Ramos (cell line): ENCODE data around the gene FAM72D.
"Not testable (repeated sequence)": the region's sequence is repeated elsewhere in the genome, so short reads cannot be mapped to it uniquely, and the experiment has no call there.

Source experiments
- in situ Hi-C: fragments of 300-500 bp; cut with MboI; formaldehyde crosslinking; loops from one replicate; pipeline ENCODE4 v1.14.3; 2022; ENCODE audit warnings: low sequenced_read_pairs; ENCODE audit not compliant: unreplicated experiment

The FAM72D gene

DNA sequence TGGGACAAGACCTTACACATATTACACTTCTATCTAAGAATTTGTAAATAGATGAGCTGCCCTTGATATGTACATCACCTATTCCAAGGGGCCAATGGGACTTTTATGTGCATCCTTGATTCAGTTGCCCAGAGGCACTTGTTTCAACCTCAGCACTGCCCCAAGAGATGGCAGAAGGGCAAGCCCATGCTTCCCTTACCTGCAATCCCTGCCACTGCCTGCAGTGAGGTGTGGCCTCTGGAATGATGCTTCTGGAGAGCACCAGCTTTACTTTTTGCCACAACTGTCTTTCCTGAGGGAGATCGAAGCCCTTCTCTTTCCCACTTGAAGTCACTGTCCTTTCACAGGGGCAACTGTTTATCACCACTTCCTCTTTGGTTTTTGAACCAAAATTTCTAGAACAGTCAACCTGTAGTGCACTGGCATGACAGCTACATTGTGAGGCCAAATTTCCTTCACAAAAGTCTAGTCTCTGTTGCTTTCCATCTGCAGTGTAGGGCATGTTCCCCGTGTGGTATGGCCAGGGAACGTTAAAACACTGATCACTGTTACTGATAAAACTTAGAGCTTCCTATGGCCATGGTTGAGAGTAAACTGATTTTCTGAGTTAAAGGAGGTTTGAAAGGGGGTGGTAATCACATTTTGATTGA lies 48.6 kb downstream of the FAM72D start:
- in situ Hi-C loops: not testable (repeated sequence)

DNA sequence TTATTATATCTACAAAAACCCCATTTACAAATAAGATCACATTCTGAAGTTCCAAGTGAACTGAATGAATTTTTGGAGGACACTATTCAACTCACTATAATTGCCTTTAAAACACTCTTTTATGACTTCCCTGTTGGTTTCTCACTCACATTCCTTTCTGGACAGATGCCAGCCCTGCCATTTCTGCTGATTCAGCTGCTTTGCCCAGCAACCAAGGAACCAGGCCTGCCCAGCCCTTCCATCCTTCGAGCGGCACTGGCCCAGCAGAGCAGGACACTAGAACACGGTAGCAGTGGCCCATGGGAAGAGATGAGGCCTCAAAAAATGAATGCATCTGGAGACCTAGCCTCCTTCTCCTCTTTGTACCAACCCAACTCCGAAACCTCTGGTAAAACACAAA lies 50.5 kb downstream of the FAM72D start:
- in situ Hi-C loops: not testable (repeated sequence)

DNA sequence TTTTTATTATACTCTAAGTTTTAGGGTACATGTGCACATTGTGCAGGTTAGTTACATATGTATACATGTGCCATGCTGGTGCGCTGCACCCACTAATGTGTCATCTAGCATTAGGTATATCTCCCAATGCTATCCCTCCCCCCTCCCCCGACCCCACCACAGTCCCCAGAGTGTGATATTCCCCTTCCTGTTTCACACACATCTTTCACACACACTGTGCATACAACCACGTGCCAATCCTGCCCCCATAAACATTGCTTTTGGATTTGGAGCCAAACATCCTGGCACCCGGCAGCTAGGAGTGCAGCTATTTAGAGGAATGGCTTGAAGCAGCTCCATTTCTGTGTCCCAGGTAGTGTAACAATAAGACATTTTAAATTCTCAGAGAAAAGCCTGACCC lies 51.4 kb downstream of the FAM72D start:
- in situ Hi-C loops: not testable (repeated sequence)

DNA sequence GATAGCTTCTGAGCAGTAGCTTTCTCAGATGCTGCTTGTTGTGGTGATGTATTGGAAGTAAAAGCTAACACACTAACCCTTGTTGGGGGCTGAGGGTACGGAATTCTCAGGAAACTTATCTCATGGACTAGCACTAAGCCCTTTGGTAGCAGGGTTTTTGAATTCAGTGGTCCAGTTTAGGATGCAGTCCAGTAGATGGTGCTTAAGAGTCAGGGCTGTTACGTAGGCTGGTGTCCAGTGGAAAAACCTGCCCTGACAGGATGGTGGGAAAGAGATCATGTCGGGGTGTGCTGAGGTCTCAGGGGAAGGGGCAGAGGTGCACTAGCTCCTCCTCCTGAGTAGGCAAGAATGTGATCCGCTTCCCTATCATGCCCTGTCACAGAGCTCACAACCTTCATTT lies 59.6 kb downstream of the FAM72D start:
- in situ Hi-C loops: not testable (repeated sequence)

DNA sequence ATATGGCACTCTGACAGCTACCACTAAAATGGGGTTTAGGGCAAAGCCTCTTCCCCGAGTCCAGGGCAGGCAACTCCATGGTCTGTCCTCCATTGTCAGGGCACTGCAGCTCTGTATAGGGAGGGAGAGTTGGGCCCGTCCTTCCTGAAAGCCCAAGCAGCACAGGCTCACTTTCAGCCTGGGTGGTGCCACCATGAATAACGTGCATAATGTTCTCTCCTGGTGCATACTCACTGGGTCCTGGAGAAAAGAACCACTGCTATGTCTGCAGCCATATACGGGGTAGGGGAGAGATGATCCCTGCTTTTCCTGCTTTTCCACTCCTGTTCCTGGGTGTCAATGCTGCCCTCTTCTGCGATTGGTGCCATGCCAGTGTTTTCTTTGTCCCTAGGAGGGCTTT lies 60.1 kb downstream of the FAM72D start:
- in situ Hi-C loops: not testable (repeated sequence)

DNA sequence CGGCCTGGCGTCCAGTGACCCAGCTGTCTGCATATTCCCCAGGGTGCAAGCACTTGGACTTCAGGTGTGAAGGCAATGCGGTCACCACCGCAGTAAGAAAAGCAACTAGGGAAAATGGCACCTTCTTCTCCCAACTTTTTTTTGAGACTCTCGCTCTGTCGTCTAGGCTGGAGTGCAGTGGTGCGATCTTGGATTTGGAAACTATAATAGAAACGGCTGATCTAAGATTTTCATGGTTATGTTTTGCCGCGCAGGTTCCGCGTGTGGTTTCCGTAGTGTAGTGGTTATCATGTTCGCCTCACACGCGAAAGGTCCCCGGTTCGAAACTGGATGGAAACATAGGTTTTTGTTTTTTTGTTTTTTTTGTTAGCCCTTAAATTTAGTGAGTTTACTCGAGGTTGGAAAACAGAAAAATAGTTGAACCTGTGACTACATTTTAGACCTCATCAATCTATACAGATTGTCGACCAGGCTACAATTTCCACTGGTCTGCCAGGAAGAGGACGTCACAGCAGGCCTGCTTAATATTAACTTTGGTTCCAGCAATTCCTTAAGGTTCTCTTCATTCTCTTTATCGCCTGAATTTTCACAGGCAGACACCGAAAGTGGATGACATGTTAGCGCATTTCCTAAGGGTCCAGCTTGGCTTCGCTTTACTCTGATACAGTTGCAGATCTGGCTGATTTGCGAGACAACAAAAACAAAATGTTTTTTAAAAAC lies 61.3 kb downstream of the FAM72D start:
- in situ Hi-C loops: not testable (repeated sequence)

DNA sequence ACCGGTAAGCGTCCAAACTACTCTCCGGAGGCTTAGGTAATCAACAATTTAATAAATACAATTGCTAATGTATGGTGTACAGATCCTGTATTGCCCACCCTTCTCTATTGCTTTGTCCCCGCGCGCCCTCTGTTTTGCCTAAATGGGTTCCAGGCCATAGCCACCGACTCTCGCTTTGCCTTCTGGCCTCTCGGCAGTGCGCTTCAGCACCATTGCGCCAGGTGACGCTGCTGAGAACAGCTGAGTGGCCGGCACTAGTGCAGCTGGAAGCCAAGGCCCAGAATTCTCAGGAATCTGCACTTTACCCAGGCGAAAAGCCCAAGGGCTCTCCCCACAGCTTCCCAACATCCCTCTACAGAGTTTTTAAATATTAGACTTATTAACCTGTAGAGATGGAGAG lies 61.9 kb downstream of the FAM72D start:
- in situ Hi-C loops: not testable (repeated sequence)

DNA sequence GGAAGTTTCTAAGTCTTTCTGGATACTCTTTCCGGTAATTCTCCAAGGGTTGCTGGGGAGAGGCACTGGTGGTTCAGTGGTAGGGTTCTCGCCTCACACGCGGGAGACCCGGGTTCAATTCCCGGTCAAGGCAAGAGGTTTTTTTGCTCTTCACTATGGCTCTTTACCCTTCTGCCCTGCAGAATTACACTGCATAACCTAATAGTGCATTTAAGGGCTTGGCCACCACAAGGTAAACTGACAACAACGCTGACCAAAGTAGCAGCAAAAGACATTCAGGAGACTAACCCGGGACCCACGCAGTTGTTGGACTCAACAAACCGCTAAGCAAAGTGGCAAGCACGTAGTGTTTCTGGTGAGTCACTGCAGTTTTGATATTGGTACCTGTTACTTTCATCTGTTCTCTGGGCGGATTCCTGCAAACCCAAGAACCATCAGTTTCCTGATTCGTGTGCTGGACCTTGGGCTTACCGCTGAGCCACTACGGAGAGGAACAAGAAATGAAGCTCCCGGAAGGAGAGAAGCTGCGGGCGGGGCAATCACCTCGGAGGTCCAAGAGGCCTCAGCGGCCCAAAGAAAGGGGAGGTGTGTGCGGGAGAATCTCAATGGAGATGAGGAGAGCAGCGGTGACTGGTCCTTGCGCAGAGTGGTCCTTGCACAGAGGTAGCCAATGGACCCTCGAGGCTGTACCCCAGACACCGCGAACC lies 65.4 kb downstream of the FAM72D start:
- in situ Hi-C loops: not testable (repeated sequence)
